Esophagus muscularis mucosa (tissue), 3 donors: Measurements from ENCODE around the gene VPS13D.

Source experiments
- CTCF ChIP-seq, 3 experiments: fragments of 200-600 bp in 2 of 3; fragments of 450-650 bp in 1 of 3; sonication (generic) in 2 of 3; IDR thresholded peaks; one replicate each; pipeline ENCODE4 v1.5.1; 2017 to 2019; ENCODE audit warnings: antibody characterized with exemption in 3 of 3, mild to moderate bottlenecking in 2 of 3, moderate library complexity in 1 of 3
- POLR2AphosphoS5 ChIP-seq, 2 donors: sonication (generic); formaldehyde crosslinking; IDR thresholded peaks; one replicate each; pipeline ENCODE4 v1.6.1; 2017; ENCODE audit warnings: antibody characterized with exemption in 2 of 2

- TF ChIP-seq POLR2AphosphoS5 (IDR thresholded peaks at IDR 0.05) (no peak), CTCF (IDR thresholded peaks at IDR 0.05) (no peak)
These were observed 232.8 kb downstream of the VPS13D start for GRCh38 chr1:12462586-12462985.
